ENCODE data around the gene GPATCH1. TPM values are rescaled to one million over a fixed set of nuclear protein-coding genes. Genes with fewer than 3 reads are reported as not detected.

GPATCH1 gene
- total and polyA plus RNA-seq, 2 of the 13 experiments (the other 11 are each of a cell fraction or from before 2014, with no cell fraction given) = 6.8 to 6.9 TPM

GRCh38 chr19:33176670-33177416, 95.9 kb downstream of the GPATCH1 start (continued):
- TF ChIP-seq TP53 (CRISPR knock-in tag; conservative IDR thresholded peaks at IDR 0.05) (no peak), CAMTA2 (CRISPR knock-in tag; IDR thresholded peaks at IDR 0.05; ENCODE audit: borderline replicate concordance) (peak; percentile 72; the same call in 1 of the 2 replicates), ZNF546 (CRISPR knock-in tag; conservative IDR thresholded peaks at IDR 0.05) (peak; percentile 31; the same call in 1 of the 2 replicates), ATF3 (CRISPR knock-in tag; IDR thresholded peaks at IDR 0.05) (peak; percentile 11), ZNF230 (CRISPR knock-in tag; IDR thresholded peaks at IDR 0.05) (peak; percentile 71), ZNF614 (CRISPR knock-in tag; IDR thresholded peaks at IDR 0.05; ENCODE audit: borderline replicate concordance) (peak; percentile 83), FOXK1 (CRISPR knock-in tag; IDR thresholded peaks at IDR 0.05; ENCODE audit: borderline replicate concordance, low read depth) (peak; percentile 83; the same call in 1 of the 2 replicates), HNF1A (IDR thresholded peaks at IDR 0.05; ENCODE audit: low read depth) (peak; percentile 67; the same call in 1 of the 2 replicates), HNF1A (CRISPR knock-in tag; IDR thresholded peaks at IDR 0.05; ENCODE audit: borderline replicate concordance) (no peak; the same call in 1 of the 2 replicates), ARID3A (IDR thresholded peaks at IDR 0.05; ENCODE audit: low read depth, low read length) (no peak), PRDM10 (CRISPR knock-in tag; IDR thresholded peaks at IDR 0.05; ENCODE audit: low read depth) (peak; percentile 71; the same call in 1 of the 2 replicates), ZNF547 (CRISPR knock-in tag; IDR thresholded peaks at IDR 0.05) (peak; percentile 93), PHF20 (CRISPR knock-in tag; IDR thresholded peaks at IDR 0.05) (peak; percentile 87), TSC22D2 (CRISPR knock-in tag; IDR thresholded peaks at IDR 0.05; ENCODE audit: borderline replicate concordance) (peak; percentile 18; the same call in 1 of the 2 replicates), TOPORS (CRISPR knock-in tag; IDR thresholded peaks at IDR 0.05) (peak; percentile 78), MLX (CRISPR knock-in tag; IDR thresholded peaks at IDR 0.05) (peak; percentile 11; the same call in 1 of the 2 replicates), ZNF556 (CRISPR knock-in tag; IDR thresholded peaks at IDR 0.05; ENCODE audit: borderline replicate concordance) (no peak; the same call in 1 of the 2 replicates)
